NCI-H460 (cell line): ENCODE results near the gene MED12L. TPM values are rescaled to one million over a fixed set of nuclear protein-coding genes. Genes with fewer than 3 reads are reported as not detected.

Source experiments
- DNase-seq: peaks from one replicate; pipeline ENCODE4 v3.0.0-alpha.2; 2016; ENCODE audit warnings: low read depth; ENCODE audit errors: extremely low read depth
- small RNA-seq, 2 experiments: library from RNA; depleted of rRNA; stranded (forward); fragments of <200 nt; gene quantifications; one replicate each; pipeline ENCODE3, GENCODE V24; 2014
- total RNA-seq: library from RNA; depleted of rRNA; stranded (reverse); fragments of >200 nt; shearing (Covaris generic); gene quantifications from 2 replicates; pipeline ENCODE4 v1.2.3, GENCODE V29; 2014; rRNA removed

The MED12L gene
- total RNA-seq, 1 experiment from 2014 or later = 0.54 TPM

DNA sequence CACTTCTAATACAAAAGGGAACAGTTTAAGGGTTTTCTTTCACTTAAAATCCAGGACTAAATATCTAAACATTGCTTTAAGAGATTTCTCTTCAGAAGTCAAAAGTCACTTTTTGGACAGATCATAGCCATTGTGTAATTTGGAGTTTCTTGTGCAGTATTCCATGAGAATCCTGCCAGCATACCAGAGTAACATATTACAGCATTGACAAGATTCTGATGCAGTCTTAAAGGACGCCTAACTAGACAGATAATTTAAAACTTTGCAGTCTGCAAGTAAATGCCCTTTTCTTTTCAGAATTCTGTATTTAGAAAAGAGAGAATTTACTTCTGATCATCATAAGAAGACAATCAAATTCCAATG lies 392.9 kb downstream of the MED12L start:
- DNase-seq = no peak

DNA sequence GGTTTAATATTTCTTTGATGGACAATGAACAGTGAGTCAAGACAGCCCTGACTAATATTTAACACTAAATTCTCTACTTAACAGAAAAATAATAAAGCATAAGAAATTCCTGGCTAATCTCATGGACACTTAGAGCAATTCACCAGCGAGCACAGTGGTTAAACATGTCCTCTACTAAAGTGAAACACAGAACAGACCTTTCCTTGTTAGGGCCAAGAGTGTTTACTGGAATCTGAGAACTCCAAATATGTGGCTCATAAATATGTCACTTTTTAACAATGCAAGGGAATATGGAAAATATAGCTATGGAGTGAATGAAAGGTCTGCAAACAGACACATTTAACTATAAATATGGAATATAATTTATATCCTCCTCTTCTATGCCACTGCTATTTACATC lies 394.0 kb downstream of the MED12L start:
- no peak for DNase-seq

DNA sequence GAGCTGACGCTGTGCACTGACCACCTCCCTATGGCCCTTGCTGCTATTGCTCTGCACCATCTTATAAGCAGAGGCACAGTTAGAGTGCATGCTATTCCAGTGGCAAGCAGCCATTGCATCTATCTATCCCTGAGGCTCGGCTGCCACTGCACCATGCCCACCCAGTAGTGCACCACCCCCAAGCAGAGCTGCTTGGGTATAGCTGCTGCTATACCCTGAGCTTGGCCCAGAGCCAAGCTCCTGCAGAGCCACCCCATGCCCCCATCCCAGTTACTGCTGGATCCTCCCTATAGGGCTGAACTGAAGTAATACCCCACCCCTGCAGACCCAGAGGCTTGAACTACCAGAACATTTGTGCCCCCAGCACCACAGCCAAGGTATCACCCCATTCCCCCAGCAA lies 395.0 kb downstream of the MED12L start:
- no peak for DNase-seq

DNA sequence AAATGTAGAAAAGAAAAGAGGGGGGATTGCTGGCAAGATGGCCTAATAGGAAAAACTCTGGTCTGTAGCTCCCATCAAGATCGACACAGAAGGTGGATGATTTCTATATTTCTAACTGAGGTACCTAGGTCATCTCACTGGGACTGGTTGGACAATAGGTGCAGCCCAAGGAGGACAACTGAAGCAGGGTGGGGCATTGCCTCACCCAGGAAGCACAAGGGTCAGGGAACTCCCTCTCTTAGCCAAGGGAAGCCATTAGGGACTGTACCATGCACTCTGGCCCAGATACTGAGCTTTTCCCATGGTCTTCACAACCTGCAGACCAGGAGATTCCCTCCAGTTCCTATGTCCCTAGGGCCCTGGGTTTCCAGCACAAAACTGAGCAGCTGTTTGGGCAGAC lies 398.0 kb downstream of the MED12L start:
- no peak for DNase-seq

GRCh38 chr3:151483961-151484520 lies 398.6 kb downstream of the MED12L start:
- no peak for DNase-seq

Small RNA genes within 50 kb of the gene (small RNA-seq; reads per million reads assigned to genes)
- gene RNA5SP145 = 0.04 to 0.59 reads per million in 2 experiments

Other genes starting within 250 kb of the MED12L start
- gene MINDY4B, start 180.2 kb upstream of the MED12L start, total RNA-seq = not detected in 2 replicates
- not detected in 2 replicates for gene CLRN1, start 112.9 kb upstream of the MED12L start, total RNA-seq
- gene GPR171, start 117.6 kb downstream of the MED12L start, total RNA-seq = not detected in 2 replicates
- not detected in 2 replicates for gene P2RY14, start 192.9 kb downstream of the MED12L start, total RNA-seq
- gene GPR87, start 231.2 kb downstream of the MED12L start, total RNA-seq = not detected in 2 replicates
- not detected in 2 replicates for gene P2RY13, start 243.9 kb downstream of the MED12L start, total RNA-seq